Measurements from ENCODE around the gene CADPS2. TPM values are rescaled to one million over a fixed set of nuclear protein-coding genes. Genes with fewer than 3 reads are reported as not detected.

CADPS2 gene
- total and polyA plus RNA-seq, 2 donors (not counting 1 experiment from before 2014, with no cell fraction given) = 11.5 to 32.2 TPM

- H3K36me3 ChIP-seq (ENCODE audit: control insufficient read depth, insufficient read depth, low read length) = no peaks in the 10 kb centered on the region
- no peaks in the 10 kb centered on the region for H4K20me1 ChIP-seq (ENCODE audit: control insufficient read depth, extremely low read depth, insufficient read depth, low read length)
- H3K79me2 ChIP-seq (ENCODE audit: control insufficient read depth, insufficient read depth, low read length) = no peaks in the 10 kb centered on the region
- H3K4me2 ChIP-seq (ENCODE audit: extremely low read depth, insufficient read depth, low read length) = no peak overlapping the region
- no peaks in the 10 kb centered on the region for H3K27me3 ChIP-seq (ENCODE audit: control insufficient read depth, insufficient read depth, low read length)
- no peak overlapping the region for H3K9ac ChIP-seq (ENCODE audit: insufficient read depth, low read length)
- no peaks in the 10 kb centered on the region for H3K4me1 ChIP-seq (ENCODE audit: control insufficient read depth, extremely low read depth, insufficient read depth, low read length)
- DNase-seq (ENCODE audit: low read depth in 2 of 2) = no peak
- no peak overlapping the region for H2AFZ ChIP-seq (ENCODE audit: low read length)
- no peak overlapping the region for H3K4me3 ChIP-seq (replicated peaks in 1 of 4; ENCODE audit: control extremely low read depth in 1 of 4, insufficient read depth in 1 of 4, low read depth in 3 of 4, low read length in 4 of 4)
- TF ChIP-seq EZH2 (IDR thresholded peaks at IDR 0.05; ENCODE audit: low read length, missing control alignments) (no peak), CTCF (conservative IDR thresholded peaks at IDR 0.05 in 1 of 2, IDR thresholded peaks at IDR 0.05 in 1 of 2; ENCODE audit: low read depth in 1 of 2, low read length in 2 of 2) (no peak)
- H3K9me3 ChIP-seq (ENCODE audit: control insufficient read depth, insufficient read depth, low read depth, low read length) = no peaks in the 10 kb centered on the region
- no peak overlapping the region for H3K27ac ChIP-seq (ENCODE audit: insufficient read depth, low read length)
These were observed 196.7 kb downstream of the CADPS2 start for GRCh38 chr7:122689346-122690109.

GRCh38 chr7:122688400-122688998 is 197.8 kb downstream of the CADPS2 start:
- Histone ChIP-seq H3K4me2 (ENCODE audit: extremely low read depth, insufficient read depth, low read length) (no peak overlapping the region), H3K36me3 (ENCODE audit: control insufficient read depth, insufficient read depth, low read length) (no peaks in the 10 kb centered on the region), H3K9me3 (ENCODE audit: control insufficient read depth, insufficient read depth, low read depth, low read length) (no peaks in the 10 kb centered on the region), H3K4me1 (ENCODE audit: control insufficient read depth, extremely low read depth, insufficient read depth, low read length) (no peaks in the 10 kb centered on the region), H4K20me1 (ENCODE audit: control insufficient read depth, extremely low read depth, insufficient read depth, low read length) (no peaks in the 10 kb centered on the region), H3K27ac (ENCODE audit: insufficient read depth, low read length) (no peak overlapping the region), H3K9ac (ENCODE audit: insufficient read depth, low read length) (no peak overlapping the region), H3K79me2 (ENCODE audit: control insufficient read depth, insufficient read depth, low read length) (no peaks in the 10 kb centered on the region), H3K27me3 (ENCODE audit: control insufficient read depth, insufficient read depth, low read length) (no peaks in the 10 kb centered on the region), H2AFZ (ENCODE audit: low read length) (no peak overlapping the region), H3K4me3 (replicated peaks in 1 of 4; ENCODE audit: control extremely low read depth in 1 of 4, insufficient read depth in 1 of 4, low read depth in 3 of 4, low read length in 4 of 4) (no peak overlapping the region)
- TF ChIP-seq CTCF (conservative IDR thresholded peaks at IDR 0.05 in 1 of 2, IDR thresholded peaks at IDR 0.05 in 1 of 2; ENCODE audit: low read depth in 1 of 2, low read length in 2 of 2) (no peak), EZH2 (IDR thresholded peaks at IDR 0.05; ENCODE audit: low read length, missing control alignments) (no peak)
- no peak for DNase-seq (ENCODE audit: low read depth in 2 of 2)

GRCh38 chr7:122686360-122686878 is 199.8 kb downstream of the CADPS2 start:
- no peaks in the 10 kb centered on the region for H3K36me3 ChIP-seq (ENCODE audit: control insufficient read depth, insufficient read depth, low read length)
- no peaks in the 10 kb centered on the region for H4K20me1 ChIP-seq (ENCODE audit: control insufficient read depth, extremely low read depth, insufficient read depth, low read length)
- no peak for DNase-seq (ENCODE audit: low read depth in 2 of 2)
- no peaks in the 10 kb centered on the region for H3K27me3 ChIP-seq (ENCODE audit: control insufficient read depth, insufficient read depth, low read length)
- no peak overlapping the region for H3K9ac ChIP-seq (ENCODE audit: insufficient read depth, low read length)
- H3K4me3 ChIP-seq (replicated peaks in 1 of 4; ENCODE audit: control extremely low read depth in 1 of 4, insufficient read depth in 1 of 4, low read depth in 3 of 4, low read length in 4 of 4) = no peak overlapping the region
- no peaks in the 10 kb centered on the region for H3K79me2 ChIP-seq (ENCODE audit: control insufficient read depth, insufficient read depth, low read length)
- H3K4me1 ChIP-seq (ENCODE audit: control insufficient read depth, extremely low read depth, insufficient read depth, low read length) = no peaks in the 10 kb centered on the region
- no peak overlapping the region for H3K4me2 ChIP-seq (ENCODE audit: extremely low read depth, insufficient read depth, low read length)
- no peak overlapping the region for H2AFZ ChIP-seq (ENCODE audit: low read length)
- H3K27ac ChIP-seq (ENCODE audit: insufficient read depth, low read length) = no peak overlapping the region
- H3K9me3 ChIP-seq (ENCODE audit: control insufficient read depth, insufficient read depth, low read depth, low read length) = no peaks in the 10 kb centered on the region
- TF ChIP-seq EZH2 (IDR thresholded peaks at IDR 0.05; ENCODE audit: low read length, missing control alignments) (no peak), CTCF (conservative IDR thresholded peaks at IDR 0.05 in 1 of 2, IDR thresholded peaks at IDR 0.05 in 1 of 2; ENCODE audit: low read depth in 1 of 2, low read length in 2 of 2) (no peak)
